ENCODE measurements around the gene NEMP1.
"Not testable (repeated sequence)": the region's sequence is repeated elsewhere in the genome, so short reads cannot be mapped to it uniquely, and the experiment has no call there.

Gene NEMP1

DNA sequence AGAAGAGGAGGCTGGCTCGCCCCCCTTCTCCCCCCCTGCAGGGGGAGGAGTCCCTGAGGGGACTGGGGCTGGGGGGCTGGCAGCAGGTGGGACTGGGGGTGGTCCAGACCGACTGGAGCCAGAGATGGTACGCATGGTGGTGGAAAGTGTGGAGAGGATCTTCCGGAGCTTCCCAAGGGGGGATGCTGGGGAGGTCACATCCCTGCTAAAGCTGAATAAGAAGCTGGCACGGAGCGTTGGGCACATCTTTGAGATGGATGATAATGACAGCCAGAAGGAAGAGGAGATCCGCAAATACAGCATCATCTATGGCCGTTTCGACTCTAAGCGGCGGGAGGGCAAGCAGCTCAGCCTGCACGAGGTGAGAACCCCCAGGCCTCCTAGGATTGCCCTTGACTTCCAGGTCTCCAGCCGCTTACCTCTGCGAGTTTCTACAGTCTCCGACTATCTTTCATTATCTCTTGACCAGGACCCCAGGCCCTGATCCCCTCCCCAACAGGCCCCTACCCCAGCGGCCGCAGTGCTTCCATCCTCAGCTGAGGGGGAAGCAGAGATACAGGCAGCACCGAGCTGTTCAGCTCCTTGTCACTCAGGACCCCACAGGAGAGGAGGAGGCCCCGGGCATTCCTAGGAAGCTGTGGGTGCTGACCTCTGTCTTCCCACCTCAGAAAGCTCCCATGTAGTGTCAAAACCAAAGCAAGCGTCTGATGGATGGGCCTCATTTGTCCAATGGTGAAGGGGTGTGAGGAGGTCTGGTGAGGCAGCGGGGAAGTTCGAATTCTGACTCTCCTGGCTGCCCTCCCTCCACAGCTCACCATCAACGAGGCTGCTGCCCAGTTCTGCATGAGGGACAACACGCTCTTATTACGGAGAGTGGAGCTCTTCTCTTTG, 13.3 kb upstream of the NEMP1 start:
- no peak for DNase-seq (ENCODE audit: low read depth in 2 of 3, low spot score in 1 of 3)

DNA sequence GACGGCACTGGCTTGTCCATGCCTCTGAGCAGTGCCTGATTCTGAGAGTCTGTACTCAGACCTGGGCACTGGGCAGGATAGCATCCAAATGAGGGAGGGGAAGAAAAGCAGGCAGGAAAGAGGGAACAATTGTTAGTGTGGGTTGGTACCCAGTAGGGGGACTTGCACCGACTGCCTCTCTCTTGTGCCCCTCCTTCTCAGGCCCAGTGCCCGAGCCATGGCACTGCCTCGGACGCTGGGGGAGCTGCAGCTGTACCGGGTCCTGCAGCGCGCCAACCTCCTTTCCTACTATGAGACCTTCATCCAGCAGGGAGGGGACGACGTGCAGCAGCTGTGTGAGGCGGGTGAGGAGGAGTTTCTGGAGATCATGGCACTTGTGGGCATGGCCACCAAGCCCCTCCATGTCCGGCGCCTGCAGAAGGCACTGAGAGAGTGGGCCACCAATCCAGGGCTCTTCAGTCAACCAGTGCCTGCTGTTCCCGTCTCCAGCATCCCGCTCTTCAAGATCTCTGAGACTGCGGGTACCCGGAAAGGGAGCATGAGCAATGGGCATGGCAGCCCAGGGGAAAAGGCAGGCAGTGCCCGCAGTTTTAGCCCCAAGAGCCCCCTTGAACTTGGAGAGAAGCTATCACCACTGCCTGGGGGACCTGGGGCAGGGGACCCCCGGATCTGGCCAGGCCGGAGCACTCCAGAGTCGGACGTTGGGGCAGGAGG, 12.5 kb upstream of the NEMP1 start:
- DNase-seq (ENCODE audit: low read depth in 2 of 3, low spot score in 1 of 3) = no peak

DNA sequence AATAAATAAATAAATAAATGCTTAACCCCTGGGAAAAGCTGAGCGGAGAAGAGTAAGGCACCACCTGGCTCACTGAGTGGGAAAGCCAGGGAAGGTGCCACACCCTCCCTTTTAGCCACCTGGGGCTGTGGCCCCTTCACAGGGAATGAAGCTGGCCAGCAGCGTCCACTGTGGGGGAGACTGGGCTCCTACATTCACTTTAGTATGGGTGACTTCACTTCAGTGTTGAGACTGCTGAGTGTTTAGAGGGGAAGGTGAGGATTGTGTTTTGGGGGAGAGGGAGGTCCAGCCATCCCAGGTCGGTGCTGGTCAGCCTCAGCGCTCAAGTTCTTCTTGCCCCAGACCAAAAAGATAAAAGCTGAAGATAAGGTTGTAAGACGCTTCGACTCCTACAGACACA, 11.9 kb upstream of the NEMP1 start:
- no peak for DNase-seq (ENCODE audit: low read depth in 2 of 3, low spot score in 1 of 3)

DNA sequence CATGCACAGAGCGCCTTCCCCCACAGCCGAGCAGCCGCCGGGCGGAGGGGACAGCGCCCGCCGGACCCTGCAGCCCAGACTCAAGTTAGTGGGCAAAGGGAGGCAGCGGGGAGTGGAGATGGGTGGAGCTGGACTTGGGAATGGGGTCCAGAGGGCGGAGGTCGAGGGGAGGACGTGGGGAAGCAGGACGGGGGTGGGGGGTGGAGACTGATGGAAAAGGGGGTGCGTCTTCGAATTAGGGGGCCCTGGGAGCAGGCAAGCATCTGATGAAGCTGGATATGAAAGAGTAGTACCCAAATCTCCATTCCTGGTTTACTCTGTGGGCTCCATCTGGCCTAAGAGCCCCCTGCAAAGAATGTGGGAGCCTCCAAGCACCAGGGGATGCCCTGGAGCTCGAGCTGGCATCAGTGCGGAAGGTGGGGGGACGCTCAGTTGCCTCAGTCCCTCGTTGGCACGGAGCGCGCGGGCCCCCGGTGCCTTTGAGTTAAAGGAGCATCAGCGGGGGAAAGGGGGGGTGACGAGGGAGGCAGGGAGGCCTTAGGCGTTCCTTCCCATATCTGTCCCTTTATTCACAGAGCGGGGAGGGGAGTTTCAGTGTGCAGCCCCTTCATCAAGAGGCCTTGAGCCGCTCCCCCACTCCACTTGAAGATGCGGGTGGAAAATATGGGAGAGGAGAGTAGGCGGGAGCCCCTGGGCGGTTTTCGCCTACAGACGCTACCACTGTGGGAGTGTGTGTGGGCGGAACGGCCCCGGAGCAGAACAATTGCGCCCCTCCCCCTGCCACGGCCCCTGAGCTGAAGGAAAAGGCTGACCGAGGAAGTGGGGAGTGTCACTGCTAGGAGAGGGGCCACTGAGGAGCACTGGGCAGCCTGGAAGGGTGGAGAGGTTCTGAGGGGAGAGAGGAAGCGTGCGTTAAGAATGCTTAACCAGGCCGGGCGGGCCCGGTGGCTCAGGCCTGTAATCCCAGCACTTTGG, 11.0 kb upstream of the NEMP1 start:
- DNase-seq (ENCODE audit: low read depth in 2 of 3, low spot score in 1 of 3) = peak in 1 of 3 donors; percentile 45

DNA sequence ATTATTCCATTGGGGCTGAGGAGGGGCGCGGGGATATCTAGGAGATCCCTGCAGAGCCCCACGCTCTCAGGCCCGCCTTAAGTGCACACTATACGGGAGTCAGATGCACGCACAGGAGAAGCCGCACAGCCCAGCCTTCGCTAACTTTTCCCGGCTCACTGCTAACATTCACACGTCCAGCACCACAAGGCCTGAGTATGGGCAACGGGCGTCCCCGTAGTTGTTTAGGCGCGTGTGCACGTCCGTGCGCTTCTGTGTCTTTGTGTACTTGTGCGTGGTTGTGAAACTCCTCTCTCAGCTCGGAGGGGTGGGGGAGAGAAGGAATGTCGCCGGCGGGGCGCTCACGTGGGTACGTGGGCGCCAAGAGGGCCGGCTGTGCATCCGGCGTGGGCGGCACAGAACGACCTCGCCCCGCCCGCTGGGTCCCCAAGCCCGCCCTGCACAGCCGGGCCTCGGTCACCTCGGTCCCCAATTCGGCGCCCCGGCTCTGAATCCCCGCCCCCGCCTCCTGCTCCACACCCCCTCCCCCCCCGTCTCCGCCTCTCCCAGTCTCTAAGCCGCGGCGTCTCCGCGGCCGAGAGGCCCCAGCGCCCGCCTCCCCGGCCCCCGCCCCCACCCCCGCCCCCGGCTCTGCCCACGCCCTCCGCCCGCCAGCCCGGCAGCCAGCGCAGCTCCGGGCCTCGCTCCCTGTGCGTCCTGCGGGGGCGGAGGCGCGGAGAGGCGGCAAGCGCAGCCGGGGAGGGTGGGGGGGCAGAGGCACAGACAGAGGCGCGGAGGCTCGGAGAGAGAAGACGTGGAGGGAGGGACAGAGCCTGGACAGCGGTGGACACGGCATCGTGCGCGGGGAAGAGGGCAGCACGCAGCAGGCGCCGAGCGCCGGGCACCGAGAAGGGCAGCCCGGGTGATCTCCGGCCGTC, 10.0 kb upstream of the NEMP1 start, which contains the start of gene NAB2:
Gene NAB2, plus strand, starts transcription at position 761 of the 917 bp plus-strand sequence. CDS start 158 bp downstream, outside the sequence.
- DNase-seq (ENCODE audit: low read depth in 2 of 3, low spot score in 1 of 3) = peak; percentile 73 to 88 (median 76)

DNA sequence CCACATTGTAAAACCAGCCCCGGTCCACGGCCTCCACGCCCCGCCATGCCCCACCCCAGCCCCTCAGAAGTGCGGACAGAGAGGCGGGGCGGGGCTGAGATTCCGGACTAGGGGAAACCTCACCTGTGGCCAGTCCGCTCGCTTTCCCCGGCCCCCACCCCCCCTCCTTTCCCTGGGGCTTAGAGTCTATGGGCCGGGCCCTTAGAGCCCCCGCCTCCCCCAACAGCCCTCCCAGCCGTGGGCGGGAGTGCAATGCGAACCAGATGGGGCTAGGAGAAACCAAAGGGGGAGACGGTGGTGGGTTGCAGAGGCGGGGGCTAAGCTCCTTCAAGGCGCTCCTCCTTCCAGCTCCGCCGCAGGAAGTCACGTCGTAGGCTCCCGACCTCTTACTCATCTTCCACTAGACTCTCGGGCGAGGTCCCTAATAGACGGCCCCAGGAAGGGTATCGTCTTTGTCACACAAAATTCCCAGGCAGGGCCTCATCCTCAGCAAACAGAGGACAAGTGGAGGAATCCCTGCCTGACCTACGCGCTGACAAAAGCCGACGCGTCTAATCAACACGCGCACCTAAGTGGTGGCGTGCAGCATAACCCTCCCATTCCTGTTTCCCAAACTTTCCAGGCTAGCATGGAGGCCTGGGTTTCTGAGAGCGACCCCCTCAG, 9.2 kb upstream of the NEMP1 start:
- DNase-seq (ENCODE audit: low read depth in 2 of 3, low spot score in 1 of 3) = peak; percentile 76 to 85 (median 80)

DNA sequence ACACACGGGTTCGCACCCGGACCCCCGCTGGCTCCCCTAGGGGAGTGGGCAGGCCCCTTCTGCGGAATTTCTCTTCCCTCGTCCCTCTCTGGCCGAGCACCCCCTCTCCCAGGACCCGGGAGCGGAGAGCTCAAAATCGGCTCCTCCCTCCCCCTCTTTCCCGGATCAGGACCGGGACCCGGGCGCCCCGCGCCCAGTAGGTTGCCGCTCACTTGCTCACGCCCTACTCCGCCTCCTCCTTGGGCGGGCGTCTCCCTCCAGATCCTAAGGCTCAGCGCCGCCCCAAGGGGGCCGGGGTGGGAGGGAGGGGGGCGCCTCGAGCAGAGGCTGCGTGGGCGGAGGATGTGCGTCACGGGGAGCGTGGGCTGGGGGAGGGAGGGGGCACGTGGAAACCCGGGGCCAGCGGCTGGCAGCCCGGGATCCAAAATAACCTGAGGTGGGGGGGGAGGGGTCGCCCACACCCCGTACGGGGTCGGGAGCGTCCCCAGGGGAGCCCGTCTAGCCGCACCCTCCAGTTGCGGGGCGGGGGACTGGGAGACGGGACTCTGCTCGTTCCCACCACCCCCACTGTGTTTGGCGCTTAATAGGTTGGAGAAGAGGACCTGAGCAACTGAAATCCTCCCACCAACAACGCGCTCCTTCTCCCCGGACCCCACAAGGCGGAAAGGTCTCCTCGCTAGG, 8.6 kb upstream of the NEMP1 start:
- peak; percentile 87 to 92 (median 90) for DNase-seq (ENCODE audit: low read depth in 2 of 3, low spot score in 1 of 3)

DNA sequence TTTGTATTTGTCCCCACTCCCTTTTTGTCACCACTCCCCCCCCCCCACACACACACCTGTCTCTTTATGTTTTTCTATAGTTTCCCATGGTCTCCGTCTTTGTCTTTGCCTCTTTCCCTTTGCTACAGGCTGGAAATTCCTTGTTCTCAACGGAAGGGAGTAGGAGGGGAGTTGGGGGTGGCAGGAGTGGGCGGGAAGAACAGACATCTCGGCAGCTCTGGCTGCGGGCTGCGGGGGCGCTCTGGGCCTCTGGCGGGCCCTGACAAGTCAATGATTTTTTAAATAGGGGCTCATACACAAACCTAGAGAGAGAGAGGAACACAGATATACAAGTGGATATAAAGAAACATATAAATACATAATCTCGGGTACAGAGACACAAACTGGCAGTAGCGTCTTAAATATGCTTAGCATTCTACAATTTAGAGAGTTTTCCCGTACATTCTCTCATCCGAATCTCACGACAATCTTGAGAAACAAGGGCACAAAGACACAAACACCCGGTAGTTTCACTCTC, 8.0 kb upstream of the NEMP1 start:
- DNase-seq (ENCODE audit: low read depth in 2 of 3, low spot score in 1 of 3) = peak in 1 of 3 donors; percentile 51

DNA sequence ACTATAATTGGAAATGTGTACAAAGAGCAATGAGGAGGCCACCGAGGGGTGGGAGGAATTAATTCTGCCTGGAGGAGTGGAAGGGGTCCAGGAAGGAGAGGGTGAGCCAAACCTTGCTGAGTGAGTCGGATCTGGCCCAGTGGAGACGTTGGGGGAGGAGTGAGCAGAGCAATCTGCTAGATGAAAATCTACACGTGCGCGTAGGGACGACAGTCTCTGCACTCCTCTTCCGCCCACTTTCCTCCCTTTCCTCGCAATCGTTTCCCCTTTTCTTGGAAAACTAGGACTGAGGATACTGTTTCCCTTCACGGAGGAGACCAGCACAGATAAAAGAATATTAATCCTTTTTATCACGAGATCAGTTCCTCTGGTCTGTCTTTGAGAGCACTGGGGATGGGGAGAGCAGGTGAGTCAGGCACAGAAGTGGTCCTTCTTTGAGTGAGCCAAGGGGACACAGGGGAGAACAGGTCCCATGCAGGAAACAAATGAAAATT, 7.5 kb upstream of the NEMP1 start:
- peak in 1 of 3 donors; percentile 42 for DNase-seq (ENCODE audit: low read depth in 2 of 3, low spot score in 1 of 3)

DNA sequence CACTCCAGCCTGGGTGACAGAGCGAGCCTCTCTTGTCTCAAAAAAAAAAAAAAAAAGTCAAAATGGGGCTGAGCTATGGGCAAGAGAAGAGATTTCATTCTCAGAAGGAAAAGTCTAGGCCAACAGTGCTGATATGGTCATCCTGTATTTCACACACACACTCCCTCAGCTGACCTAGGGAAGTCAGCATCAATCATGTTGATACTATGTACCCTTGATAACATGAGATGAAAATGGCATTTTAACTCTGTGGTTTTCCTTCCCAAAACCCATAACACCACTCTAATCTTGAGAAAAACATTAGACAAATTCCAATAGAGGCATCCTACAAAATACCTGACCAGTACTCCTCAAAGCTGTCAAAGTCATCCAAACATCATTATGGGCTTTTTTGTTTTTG, 2.3 kb upstream of the NEMP1 start:
- DNase-seq (ENCODE audit: low read depth in 2 of 3, low spot score in 1 of 3) = no peak

DNA sequence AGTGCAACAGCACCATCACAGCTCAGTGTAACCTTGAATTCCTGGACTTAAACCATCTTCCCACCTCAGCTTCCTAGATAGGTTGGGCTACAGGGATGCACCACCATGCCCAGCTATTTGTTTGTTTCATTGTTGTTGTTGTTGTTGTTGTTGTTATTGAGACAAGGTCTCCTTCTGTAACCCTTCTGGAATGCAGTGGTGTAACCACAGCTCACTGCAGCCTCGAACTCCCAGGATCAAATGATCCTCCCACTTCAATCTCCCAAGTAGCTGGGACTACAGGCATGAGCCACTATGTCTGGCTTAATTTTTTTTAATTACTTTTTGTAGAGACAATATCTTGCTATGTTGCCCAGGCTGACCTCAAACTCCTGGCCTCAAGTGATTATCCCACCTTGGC, 1.2 kb upstream of the NEMP1 start:
- no peak for DNase-seq (ENCODE audit: low read depth in 2 of 3, low spot score in 1 of 3)

DNA sequence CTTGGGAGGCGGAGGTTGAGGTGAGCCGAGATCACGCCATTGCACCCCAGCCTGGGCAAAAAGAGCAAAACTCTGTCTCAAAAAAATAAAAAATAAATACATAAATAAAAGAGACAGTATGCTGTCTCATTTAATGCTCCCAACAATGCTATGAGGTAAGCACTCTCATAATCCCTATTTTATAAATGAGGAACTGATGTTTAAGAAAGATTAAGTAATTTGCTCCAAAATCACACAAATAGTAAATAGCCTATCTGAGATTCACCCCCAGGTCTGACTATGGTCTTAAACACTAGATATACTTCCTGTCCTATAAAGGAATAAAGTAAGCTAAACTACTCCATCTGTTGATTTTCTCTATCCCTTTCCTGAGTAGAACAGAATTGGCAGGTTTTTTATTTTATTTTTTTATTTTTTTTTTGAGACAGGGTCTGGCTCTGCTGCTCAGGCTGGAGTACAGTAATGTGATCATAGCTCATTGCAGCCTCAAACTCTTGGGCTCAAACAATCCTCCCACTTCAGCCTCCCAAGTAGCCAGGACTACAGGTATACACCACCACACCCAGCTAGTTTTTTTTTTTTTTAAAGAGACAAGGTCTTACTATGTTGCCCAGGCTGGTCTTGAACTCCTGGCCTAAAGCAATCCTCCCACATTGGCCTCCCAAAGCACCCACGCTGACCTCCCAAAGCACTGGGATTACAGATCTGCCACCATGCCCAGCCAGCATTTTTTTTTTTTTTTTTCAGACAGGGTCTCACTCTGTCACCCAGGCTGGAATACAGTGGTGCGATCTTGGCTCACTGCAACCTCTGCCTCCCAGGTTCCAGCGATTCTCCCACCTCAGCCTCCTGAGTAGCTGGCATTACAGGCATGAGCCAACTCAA, 4.8 kb downstream of the NEMP1 start:
- DNase-seq (ENCODE audit: low read depth in 2 of 3, low spot score in 1 of 3) = not testable (repeated sequence)

DNA sequence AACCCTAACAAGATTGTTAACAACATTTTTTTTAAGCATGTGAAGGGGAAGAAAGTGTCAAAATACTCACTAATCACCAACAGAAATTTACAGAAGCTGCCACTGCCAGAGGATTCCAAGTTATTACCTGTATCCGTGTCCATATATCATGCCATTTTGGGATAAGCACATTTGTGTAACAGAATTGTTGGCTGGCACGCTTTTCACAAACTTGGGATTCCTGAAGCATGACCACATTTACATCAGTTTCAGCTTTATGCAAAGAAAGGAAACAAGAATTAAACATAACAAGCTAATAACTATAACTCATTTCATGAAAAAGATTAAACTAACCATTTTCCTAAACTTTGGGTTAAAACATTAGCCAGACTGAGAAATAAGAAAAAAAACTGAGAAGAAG, 5.9 kb downstream of the NEMP1 start:
- DNase-seq (ENCODE audit: low read depth in 2 of 3, low spot score in 1 of 3) = no peak

DNA sequence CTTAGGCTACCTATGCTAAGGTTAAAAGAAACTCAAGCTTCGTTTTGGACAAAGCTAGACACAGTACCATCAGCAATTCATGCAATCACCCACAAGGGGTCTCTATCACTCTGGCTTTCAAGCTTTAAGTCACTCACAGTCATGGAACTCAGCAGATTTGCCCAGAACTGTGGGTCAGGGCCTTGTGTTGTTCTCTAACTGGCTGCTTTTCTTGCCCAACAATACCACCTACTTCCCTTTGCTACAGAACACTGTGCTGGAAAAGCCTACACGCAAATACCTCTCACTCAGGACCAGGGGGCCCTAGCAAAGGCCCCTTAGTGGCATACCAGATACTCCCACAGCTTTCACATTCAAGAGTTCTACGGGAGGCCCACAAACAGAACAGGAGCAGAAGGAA, 9.1 kb downstream of the NEMP1 start:
- DNase-seq (ENCODE audit: low read depth in 2 of 3, low spot score in 1 of 3) = peak in 1 of 3 donors; percentile 43

DNA sequence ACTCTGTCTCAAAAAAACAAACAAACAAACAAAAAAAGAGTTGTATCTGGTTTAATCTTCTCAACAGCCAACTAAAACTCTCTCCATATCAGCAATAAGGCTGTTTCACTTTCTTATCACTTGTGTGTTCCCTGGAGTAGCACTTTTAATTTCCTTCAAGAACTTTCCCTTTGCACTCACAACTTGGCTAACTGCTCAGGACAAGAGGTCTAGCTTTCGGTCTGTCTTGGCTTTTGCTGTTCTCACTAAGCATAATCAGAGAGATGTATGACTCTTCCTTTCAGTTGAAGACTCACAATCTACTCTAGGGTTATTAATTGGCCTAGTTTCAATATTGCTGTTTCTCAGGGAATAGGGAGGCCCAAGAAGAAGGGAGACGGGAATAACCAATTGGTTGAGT, 12.3 kb downstream of the NEMP1 start:
- DNase-seq (ENCODE audit: low read depth in 2 of 3, low spot score in 1 of 3) = no peak

DNA sequence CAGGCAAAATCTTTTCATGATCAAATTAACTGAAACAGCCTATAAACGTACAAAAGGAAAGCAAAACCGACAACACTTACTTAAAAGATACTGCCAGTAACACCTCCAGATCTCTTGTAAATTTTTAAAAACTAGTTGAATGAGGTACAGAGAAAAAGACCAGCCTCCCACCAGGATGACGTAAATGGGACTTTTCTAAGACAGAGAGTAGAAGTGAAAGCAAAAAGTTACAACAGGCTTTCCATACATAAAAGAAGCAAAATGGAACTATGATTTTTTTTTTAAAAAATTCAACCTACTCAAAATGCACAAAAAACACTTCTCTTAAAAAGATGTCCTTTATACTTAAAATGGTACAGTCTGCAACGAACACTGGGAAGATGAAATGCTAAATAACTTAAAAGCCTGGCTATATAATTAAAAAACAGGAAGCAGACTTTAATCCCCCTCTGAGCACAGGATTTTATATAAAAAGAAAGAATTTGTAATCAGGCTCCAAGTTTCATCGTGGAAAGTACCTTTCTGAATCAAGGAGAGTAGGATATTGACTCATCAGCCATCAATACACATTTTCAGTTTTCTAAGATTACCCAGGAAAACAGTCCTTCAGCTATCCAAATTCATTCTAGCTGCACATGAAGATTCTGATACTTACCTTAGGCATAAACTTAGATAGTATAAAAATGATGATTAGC, 14.5 kb downstream of the NEMP1 start:
- peak in 1 of 3 donors; percentile 58 for DNase-seq (ENCODE audit: low read depth in 2 of 3, low spot score in 1 of 3)

DNA sequence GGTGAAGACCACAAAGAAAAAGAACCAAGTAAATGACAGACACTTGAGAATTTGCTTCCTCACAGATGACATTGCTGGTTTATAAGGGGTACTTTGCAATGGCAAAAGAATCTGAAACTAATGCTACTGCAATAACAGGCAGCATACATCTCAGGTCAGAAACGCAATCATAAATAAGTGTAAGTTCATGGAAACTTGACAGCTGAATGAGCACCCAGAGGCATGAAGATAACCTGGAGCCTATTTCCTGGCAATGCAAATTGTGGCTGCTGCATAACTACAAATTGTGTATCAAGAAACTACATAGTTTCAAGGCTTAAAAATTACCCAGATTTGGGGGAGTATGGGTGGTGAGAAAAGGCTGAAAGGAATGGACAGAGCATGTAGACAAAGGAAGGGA, 20.1 kb downstream of the NEMP1 start:
- no peak for DNase-seq (ENCODE audit: low read depth in 2 of 3, low spot score in 1 of 3)

Data from stimulated activated CD4-positive, alpha-beta T cell treated with anti-CD3 and anti-CD28 coated beads, Interleukin-12 subunit alpha, Interleukin-12 subunit beta, amount 100 ng/mL, for 48 hours (primary cell).